GM19455 (cell line): ENCODE measurements around the gene GOLGA1.

ENCODE experiments used
- ATAC-seq: cut with Tn5 transposase; IDR thresholded peaks from one replicate; pipeline ENCODE4 v1.9.1; 2021; ENCODE audit not compliant: unreplicated experiment

Gene GOLGA1

DNA sequence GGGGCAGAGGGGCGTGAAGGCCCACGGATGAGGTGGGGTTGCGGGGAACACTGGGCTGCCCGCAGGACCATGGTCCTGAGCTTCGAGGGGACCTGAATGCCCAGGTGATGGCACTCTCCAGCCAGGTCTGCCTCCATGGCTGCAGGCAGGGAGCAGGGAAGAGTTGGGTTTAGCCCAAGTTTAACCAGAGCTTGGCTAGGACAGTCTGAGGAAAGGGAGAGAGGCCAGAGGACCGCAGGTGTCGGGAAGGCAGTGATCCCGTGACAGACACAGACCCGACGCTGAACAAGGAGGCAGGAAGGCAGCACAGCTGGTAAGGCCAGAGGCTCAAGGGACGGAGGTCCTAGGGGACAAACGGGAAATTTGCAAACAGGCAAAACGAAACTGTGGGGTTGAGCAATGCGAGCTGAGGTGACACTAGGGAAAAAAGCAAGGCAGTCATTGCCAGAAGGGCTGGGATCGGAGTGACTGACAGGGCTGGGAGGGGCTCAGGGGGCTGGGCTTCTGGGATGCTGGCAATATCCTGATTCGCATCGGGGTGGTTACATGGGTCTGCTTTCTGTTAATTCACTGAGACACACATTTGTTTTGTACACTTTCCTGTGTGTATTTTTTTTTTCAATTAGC is 53.9 kb downstream of the GOLGA1 start:
- no peak for ATAC-seq

DNA sequence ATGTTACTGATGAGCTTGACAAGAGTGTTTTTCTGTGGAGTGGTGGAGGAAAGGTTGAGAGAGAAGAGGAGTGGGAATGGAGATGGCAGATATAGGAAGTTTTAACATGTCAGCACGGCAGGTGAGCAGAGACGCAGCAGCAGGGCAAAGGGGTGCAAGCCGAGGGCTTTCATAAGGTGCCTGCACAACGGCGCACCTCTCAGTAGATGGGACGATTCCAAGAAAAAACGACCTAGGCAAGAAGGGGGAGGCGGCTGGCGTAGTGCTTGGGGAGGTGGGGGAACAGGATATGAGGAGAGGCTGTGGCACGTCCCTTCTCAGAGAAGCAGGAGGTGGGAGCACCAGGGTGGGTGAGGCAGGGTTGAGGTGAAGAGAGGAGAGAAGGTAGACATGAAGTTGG is 54.4 kb downstream of the GOLGA1 start:
- no peak for ATAC-seq

DNA sequence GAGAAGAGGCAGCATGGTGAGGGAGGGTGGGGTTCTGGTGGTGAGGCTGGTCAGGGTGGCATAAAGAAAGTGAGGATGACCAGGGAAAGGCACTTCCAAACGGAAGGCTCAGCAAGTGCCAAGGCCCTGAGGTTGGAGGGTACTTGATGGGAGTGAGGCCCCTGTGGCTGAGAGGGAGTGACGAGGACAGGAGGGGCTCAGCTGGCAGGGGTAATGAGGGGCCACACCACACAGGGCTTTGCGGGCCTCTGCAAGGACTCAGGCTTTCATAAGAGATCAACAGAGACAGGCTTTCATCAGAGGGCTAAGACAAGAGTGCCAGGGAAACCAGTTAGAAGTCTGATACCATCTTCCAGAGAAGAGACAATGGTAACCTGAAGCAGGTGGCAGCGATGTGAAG is 55.3 kb downstream of the GOLGA1 start:
- no peak for ATAC-seq

DNA sequence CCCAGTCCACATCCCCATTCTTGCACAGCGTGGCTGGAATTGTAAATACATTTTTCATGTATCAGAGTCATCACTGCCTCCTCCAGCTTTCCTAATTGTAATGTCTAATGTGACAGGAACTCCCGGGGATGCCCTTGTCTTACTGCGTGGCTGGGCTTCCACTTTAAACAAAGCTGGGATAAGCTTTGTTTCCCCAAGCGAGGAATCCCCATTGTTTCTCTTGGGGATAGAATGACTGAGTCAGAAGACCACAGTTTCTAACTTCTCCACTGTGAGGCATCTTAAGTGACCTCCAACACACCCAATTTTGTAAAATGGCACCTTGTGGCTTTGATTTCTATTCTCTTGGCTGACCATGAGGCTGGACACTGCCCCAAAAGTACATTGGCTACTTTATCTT is 56.5 kb downstream of the GOLGA1 start:
- no peak for ATAC-seq

DNA sequence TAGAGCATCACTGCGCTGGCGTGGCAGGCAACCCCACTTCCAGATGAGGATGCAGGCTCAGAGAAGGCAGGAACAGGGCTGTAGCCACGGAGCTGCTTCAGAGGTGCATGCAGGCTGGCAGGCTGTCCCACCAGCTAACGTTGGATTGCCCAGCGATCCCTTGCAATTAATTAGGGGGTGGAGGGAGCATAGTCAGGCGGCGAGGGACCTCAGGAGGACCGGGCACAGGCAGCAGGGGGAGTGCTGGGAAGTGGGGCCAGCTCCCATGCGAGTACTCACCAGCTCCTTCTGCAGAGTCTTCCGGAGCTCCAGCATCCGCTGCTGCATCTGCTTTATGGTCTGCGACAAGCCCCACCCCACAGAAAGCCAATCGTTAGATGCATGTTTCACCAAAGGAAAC is 58.7 kb downstream of the GOLGA1 start:
- no peak for ATAC-seq

DNA sequence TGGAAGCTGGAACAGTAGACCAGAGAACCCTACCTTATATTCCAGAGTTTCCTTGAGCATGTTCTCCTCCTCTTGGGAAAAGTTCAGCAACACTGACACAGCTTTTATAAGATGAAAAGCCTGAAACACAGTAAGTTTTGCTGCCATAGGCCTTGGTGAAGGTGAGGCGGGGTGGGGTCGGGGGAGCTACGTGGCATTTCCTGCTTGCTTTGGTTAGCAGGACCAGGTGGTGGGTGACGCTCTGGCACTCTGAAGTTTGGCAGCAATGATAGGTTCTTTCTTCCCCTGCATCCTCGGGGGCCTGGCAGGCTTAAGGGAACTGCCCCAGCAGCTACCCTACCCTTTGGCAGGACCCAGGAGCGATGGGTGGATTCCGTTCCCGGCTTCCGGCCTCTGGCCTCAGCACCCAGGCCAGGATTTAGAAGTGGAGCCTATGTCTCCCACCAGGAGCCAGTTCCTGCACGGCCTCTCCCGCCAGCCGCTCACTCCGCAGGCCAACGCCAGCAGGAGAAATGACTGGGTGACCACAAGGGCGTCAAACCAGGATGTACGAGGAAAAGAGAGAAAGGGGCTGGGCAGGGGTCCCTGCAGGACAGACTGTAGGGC is 59.6 kb downstream of the GOLGA1 start:
- no peak for ATAC-seq

DNA sequence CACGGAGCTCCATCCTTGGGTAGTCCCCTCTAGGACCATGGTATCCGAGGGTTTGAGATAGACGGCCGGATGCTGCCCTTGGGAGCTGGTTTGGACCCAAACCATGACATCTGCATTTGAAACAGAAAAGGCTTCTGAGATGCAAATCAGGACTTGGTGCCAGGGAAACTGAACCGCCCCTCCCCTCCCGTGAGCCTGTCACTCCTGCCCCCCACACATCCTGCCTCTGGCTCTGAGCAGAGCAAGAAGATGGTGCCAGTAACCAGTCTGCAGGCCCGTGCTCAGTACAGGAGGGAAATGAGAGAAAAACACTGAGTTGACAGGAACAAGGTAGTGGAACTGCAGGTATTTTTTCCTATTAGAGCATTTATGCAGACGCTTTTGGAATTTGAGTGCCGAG is 60.4 kb downstream of the GOLGA1 start:
- no peak for ATAC-seq

DNA sequence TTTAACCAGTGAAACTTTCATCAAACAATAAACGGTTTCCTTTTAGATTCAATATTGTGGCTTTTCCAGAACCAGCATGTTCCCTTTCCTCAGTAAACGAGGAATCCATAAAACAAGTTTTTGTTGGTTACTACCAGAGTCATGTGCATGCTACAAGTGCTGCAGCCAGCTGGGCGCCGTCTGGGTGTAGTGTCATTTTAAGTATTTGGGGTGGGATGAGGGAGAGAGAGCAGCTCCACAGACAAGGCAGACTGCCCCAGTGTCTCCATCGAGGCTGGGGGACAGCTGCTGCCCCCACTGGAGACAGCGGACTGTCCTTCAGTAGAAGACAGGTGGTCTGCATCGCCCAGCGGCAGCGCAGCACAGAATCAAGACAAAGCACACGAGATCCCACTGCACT is 61.7 kb downstream of the GOLGA1 start:
- ATAC-seq = no peak

DNA sequence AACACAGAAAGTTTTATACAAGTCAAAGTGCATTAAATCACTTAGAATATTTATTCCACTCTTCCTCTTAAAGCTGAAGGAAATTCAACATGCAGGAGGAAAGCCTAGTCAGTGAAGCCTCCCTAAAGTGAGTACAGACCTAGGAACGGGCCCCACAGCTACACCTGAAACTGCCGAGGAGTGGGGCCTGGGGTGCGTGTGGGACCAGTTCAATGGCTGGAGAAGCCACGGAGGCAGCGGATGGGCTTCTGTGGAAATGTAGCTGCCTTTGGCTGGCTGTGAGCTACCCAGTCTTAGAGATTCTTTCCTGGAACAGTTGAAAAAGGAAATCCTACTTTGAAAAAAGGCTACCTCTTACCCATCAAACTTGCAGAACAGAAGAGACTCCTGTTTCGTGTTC is 62.4 kb downstream of the GOLGA1 start:
- ATAC-seq = no peak

DNA sequence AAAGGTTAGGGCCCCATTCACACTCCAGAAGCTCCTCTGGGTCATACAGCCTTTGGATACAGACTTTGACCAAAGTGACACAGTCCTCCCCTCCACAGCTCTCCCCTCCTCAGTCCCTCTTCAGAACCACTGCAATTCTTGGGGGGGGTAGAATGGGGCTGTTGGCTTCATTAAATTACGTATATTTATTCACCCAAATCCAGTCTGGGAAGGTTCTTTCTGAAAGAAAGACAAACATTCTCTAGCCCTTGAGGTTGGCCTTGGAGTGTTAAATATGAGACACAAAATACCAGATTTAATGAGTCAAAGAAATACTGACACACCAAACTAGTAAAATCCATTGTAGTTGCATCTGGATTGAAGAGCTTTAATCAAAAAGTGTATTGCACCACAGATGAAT is 62.9 kb downstream of the GOLGA1 start:
- no peak for ATAC-seq

DNA sequence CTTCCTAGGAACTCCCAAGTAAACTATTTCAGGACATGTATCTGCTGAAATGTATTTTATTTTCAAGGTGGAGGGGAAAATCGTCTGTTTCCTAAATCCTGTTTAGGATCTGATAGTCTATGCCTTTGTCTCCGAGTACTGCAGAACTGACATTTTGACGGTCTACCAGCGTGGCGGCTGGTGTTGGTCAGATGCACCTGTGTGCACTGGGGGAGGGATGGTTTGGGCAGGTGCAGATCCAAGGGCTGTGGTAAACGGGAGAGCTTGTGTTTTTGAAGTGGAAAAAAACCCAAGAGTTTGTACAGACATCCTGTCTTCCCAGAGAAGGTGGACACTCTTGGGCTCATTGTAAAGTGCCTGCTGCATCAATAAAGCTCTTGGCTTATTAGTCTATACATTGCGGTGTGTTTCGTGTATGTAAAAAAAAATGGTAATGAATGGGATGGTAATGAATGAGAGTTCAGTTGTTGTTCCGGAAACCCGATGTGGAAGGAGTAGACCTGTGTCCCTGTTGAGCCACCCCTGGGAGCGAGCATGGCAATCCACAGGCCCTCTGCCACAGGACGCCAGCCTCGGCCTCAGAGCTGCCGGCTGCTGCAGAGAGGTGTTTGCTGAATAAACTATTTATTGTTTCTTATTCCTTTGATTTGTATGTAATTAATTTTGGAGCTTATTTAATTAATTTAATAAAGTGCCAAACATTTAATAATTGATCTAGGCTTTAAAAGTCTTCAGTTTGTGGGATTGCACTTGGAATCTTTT is 63.7 kb downstream of the GOLGA1 start:
- no peak for ATAC-seq

DNA sequence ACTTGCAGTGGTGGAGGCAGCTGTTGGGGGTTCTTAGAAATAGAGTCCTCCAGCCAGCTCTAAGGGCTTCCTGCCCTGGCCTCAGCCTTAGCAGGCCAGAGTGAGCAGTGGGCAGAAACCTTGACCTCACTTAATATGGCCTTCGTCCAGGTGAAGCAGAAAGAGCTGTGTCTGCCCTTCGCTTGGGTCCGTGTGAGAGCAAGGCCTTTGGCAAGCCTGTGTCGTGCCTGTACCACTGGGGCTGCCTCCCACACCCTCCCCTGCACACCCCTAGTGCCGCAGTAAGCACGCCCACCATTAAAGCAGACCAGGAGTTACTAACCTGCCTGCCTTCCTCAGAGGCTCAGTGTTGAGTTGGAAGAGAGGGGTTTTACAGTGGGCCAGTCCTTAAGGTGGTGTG is 65.4 kb downstream of the GOLGA1 start:
- ATAC-seq = no peak

DNA sequence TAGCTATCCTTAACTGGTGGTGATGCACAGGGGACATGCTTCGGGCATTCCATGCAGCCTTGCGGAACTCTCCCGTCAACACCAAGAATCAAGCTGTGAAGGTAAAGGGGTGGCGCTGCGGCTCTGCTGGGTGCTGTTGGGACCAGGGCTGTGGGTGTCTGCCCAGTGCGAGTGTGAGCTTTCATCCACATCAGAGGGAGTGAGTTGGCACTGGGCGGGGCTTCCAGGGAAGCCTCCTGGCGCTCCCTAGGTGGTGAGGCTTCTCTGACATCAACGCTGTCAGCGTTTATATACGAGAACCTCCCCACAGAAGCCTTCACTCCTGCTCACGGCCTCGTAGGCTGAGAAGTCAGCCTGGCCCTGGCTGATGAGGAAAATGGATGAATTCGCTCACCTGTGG is 67.2 kb downstream of the GOLGA1 start:
- ATAC-seq = no peak

DNA sequence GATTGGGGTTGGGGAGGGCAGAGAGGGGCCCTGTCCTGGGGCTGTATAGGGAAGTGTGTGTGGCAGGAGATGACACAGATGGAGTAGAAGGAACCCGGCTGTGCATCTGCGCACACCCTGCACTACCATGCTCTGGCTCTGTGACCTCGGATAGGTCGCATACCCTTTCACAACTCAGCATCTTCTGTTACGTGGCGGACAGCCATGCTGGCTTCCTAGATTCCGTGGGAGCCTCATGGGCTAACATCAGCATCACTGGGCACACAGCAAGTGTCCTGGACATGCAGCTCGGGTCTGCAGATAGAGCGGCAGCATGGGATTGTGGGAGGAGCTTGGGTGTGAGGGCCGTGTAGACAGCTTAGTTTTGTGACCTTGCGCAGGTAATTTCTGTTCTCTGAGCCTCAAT is 69.7 kb downstream of the GOLGA1 start:
- ATAC-seq = no peak

DNA sequence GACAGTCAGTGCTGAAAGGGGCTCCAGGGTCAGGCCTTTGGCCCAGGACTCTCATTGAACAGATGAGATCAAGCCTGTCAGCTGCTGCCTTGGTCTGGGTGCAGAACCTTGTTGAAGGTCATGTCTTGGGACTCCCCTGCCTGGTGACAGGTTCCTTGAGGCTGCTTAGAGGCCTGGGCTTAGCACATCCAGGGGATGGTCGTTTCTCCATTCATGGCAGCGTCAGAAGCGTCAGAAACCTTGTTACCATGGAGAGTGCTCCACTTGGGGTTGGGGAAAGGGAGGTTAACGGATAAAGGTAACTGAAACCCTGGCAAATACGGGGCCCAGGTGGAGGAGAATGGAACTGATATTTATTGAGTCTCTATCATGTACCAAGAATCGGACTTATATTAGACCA is 70.2 kb downstream of the GOLGA1 start:
- no peak for ATAC-seq

DNA sequence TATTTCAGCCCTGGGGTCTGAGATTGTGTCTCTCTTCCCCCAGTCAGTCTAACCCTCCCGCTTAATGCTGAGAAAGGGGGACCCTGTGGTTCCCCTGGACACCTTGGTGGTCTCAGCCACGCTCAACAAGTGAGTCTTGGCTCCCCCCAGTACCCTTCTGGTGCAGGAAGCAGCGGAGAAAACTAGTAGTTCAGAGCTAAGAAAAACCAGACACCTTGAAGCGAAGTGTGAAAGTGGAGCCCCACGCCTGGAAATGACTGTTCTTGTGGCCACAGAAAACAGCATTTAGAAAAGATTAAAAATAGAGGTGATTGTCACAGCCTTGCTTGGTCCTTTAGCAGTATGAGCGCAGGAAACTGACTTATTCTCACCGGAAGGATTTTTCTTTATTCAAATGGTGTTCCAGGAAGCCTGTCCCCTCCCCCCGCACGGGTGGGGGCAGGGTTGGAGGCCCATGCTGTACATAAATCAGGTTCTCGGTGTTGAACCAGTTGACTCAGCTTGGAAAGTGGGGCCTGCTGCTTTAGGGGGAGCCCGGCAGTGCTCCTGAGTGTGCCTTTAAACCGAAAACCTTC is 70.8 kb downstream of the GOLGA1 start:
- ATAC-seq = no peak

DNA sequence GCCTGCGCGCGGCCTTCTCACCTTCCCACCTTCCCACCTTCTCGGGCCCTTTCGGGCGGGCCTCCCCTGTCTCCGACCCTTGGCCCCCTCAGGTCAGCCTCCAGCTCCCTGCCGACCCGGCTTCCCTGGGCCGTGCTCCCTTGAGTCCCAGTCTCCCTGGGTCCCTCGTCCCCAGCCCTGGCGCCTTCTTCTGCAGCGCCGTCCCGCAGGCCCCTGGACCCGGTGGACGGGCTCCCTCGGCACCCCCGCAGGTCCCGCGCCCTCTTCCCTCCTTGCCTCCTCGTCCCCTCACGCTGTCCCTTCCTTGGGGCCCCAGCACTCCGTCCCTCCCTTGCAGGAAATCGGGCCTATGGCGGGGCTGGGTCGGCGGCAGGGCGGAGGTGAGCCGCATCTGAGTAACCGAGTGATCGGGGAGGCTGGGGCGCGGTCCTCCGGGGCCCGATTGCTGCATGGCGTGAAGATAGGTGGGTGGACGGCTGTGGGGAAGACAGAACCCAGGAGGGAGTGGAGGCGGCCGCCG is 71.4 kb downstream of the GOLGA1 start:
- ATAC-seq = no peak

DNA sequence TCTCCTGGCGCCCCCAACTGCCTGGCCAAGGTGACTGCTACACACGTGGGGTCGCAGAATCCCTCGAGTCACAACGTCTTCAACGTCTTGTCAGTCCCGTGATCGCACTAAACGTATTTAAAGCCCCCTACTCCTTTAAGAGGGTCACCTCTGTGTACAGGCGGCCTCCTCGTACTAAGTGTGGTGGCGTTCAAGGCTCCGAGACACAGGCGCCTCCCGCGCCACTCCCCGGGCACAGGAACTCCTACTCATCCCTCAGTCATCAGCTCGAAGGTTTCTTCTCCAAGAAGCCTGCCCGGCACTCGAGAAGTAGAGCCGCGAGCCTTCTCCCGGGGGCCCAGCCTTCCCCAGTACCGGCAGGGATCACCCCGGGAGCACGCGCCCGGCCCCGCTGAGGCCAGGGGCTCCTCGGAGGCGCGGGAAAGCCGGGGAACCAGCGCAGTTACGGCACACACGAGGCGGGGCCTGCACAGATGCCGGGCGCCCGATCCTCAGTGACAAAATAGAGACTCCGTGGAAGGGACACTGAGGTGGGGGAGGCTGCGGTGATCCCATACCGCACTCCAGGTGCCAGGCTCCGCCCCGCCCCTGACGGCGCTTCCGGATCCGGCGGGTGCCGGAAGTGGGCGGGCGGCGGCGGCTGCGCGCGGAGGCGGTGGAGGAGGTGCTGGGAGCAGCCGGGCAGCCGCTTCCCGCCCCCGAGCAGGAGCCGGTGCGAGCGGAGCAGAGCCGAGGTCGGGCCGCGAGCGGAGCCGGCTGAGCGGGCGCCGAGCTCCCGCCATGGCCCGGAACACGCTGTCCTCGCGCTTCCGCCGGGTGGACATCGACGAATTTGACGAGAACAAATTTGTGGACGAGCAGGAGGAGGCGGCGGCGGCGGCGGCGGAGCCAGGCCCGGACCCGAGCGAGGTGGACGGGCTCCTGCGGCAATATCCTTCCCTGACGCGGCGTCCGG is 72.1 kb downstream of the GOLGA1 start:
- ATAC-seq = peak; percentile 41

DNA sequence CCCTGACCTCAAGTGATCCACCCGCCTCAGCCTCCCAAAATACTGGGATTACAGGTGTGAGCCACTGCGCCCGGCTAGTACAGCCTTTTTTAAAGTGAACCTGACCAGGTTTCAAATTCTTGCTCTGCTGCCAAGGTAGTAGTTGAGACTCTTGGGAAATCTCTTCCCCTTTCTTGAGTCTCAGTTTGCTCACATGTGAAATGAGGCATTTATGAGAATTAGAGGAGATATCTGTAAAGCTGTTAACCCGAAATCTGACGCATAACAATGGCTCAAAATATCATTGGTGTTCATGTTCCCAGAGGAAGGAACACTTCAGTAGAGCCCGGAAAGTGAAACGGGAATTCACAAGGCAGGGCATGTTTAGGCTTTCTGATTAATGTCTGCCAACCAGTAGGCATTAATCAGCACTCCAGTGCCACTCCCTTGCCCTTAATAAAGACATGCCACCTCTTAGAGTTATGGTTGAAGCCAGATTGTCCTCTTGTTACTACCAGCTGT is 77.5 kb downstream of the GOLGA1 start:
- no peak for ATAC-seq

DNA sequence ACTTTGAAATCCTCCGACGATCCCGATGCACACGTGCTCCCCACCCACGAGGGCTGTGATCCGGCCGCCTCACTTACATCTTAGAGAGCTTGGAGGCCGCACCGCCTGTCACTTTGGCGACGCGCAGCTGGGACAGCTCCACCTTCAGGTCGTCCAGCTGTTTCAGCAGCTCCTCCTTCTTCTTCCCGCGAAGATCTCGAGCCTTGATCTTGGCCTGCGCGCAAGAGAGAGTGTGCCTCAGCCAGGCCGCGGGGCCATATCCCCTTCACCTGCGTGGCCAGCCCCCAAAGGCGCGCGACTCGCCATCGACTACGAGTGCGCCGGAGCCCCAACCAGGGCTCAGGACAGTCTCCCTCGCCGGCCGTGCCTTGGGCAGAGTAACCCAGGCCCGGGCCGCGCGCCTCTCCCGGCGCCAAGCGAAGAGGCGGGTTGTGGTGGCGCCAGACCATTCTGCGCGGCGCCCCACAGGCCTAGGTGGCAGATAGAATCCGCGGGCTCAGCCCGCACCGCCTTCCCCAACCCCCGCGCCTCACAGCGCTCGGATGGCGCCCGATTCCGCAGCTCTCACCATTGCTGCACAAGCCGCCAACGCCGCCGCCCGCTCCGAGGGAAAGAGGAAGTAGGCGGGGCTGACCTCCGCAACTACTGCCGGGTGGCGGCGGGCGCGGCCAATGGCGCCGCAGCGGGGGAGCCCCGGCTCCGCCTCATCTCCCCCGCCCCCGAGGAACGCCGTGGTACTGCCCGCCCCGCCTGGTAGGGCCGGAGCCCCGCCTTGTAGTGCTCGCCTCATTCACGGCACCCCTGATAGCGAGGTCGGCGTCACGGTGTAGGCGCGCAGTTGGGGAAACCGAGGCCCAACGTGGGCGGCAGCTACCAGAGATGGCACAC is 79.3 kb downstream of the GOLGA1 start, which contains the start of the genes ARPC5L and RPL35:
Gene ARPC5L (plus strand): TSS at position 789 of the 888 bp plus-strand sequence. CDS start 7,161 bp downstream, outside the sequence.
Gene RPL35 (minus strand): TSS at position 616 of the 888 bp plus-strand sequence. CDS start 45 bp downstream, at position 571.
- peak; percentile 82 for ATAC-seq
